Osteoblast (primary cell): ENCODE measurements around the gene ASPDH. TPM values are rescaled to one million over a fixed set of nuclear protein-coding genes. Genes with fewer than 3 reads are reported as not detected.

Source experiments
- DNase-seq: peaks from one replicate; pipeline ENCODE4 v3.0.0; 2011; ENCODE audit warnings: low spot score, mixed read lengths; ENCODE audit not compliant: insufficient read length; ENCODE audit errors: missing footprints
- H2AFZ ChIP-seq: 2 replicates; pipeline ENCODE4 v1.6.0; 2011; ENCODE audit warnings: mild to moderate bottlenecking, low read length
- H3K27ac ChIP-seq: 2 replicates; pipeline ENCODE4 v1.5.1; 2011; ENCODE audit warnings: mild to moderate bottlenecking, low read depth, low read length, moderate library complexity
- H3K27me3 ChIP-seq: 2 replicates; pipeline ENCODE4 v1.6.0; 2012; ENCODE audit warnings: mild to moderate bottlenecking, control low read depth, inconsistent platforms, low read length, moderate library complexity; ENCODE audit not compliant: insufficient read depth
- H3K36me3 ChIP-seq: 2 replicates; pipeline ENCODE4 v1.5.1; 2011; ENCODE audit warnings: mild to moderate bottlenecking, low read length, control low read depth, moderate library complexity; ENCODE audit not compliant: insufficient read depth
- H3K4me1 ChIP-seq: 2 replicates; pipeline ENCODE4 v1.5.1; 2011; ENCODE audit warnings: mild to moderate bottlenecking, low read length, control low read depth, moderate library complexity; ENCODE audit not compliant: insufficient read depth
- H3K4me2 ChIP-seq: 2 replicates; pipeline ENCODE4 v1.6.0; 2011; ENCODE audit warnings: mild to moderate bottlenecking, low read length; ENCODE audit not compliant: insufficient read depth
- H3K4me3 ChIP-seq: fragments of 200-600 bp; sonication (generic); 3 replicates; pipeline ENCODE4 v1.5.1; 2012; ENCODE audit warnings: mild to moderate bottlenecking, low read length, inconsistent platforms; ENCODE audit not compliant: insufficient read depth
- H3K79me2 ChIP-seq: 2 replicates; pipeline ENCODE4 v1.6.0; 2012; ENCODE audit warnings: mild to moderate bottlenecking, low read length, control low read depth, inconsistent platforms; ENCODE audit not compliant: insufficient read depth
- H3K9me3 ChIP-seq: 2 replicates; pipeline ENCODE4 v1.5.1; 2011; ENCODE audit warnings: low read depth, low read length, control low read depth
- H4K20me1 ChIP-seq: 2 replicates; pipeline ENCODE4 v1.6.0; 2012; ENCODE audit warnings: mild to moderate bottlenecking, low read length, control low read depth; ENCODE audit not compliant: insufficient read depth
- total RNA-seq: library from RNA; depleted of rRNA; stranded (reverse); fragments of >200 nt; gene quantifications from 2 replicates; pipeline ENCODE4 v1.2.3, GENCODE V29; 2012
- TF ChIP-seq, protein P1 (sequence below): IDR thresholded peaks from 2 replicates; pipeline ENCODE4 v1.5.1; 2011; ENCODE audit warnings: mild to moderate bottlenecking, low read depth, low read length, moderate library complexity; ENCODE audit errors: extremely low read depth

ASPDH gene
- total RNA-seq, 1 donor, result not detected

DNA sequence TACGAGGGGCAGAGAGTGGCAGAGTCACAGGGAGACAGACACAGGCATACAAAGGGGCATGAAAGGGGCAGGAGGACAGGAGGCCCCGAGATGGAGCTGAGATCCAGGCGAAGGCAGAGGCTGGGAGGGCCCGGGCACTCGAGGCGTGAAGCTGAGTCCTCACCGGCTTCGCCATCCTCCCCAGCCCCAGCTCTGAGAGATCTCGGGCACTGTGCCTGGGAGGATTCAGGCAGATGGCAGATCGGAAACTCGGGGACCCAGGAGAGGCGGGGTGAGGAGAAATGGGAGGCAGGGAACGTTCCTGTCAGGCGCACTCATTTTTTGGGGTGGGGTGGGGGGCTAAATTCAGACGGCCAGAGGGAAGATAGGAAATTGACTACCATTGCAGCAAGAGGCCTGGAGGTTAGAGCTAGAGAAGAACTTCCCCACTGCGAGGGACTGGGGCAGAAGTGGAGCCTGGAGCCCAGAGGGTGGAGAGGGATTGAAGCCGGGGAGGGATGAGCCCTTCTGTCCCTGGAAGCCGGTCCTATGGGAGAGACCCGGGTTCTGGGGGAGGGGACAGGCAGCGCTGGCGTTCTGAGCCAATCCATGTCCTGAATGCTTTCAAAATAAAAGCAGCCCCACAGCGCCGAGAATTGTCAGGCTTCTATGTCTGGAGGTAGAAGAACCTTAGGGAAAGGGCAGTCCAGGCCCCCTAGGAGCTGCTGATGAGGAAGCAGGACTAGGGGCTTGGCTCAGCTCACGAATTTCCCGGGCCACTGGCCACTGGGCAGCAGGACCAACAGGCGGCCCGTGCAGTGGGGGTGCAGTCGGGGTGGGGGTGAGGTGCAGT, 42.0 kb upstream of the ASPDH start:
- H4K20me1 ChIP-seq, result no peaks in the 10 kb centered on the region
- peaks cover 3% of the 10 kb centered on the region for H3K4me1 ChIP-seq
- peak overlapping the region; percentile 36 for H3K4me2 ChIP-seq
- TF ChIP-seq, protein P1, sequence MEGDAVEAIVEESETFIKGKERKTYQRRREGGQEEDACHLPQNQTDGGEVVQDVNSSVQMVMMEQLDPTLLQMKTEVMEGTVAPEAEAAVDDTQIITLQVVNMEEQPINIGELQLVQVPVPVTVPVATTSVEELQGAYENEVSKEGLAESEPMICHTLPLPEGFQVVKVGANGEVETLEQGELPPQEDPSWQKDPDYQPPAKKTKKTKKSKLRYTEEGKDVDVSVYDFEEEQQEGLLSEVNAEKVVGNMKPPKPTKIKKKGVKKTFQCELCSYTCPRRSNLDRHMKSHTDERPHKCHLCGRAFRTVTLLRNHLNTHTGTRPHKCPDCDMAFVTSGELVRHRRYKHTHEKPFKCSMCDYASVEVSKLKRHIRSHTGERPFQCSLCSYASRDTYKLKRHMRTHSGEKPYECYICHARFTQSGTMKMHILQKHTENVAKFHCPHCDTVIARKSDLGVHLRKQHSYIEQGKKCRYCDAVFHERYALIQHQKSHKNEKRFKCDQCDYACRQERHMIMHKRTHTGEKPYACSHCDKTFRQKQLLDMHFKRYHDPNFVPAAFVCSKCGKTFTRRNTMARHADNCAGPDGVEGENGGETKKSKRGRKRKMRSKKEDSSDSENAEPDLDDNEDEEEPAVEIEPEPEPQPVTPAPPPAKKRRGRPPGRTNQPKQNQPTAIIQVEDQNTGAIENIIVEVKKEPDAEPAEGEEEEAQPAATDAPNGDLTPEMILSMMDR, result no peak
- no peak overlapping the region for H2AFZ ChIP-seq
- no peaks in the 10 kb centered on the region for H3K36me3 ChIP-seq
- H3K79me2 ChIP-seq, result no peaks in the 10 kb centered on the region
- peak; percentile 80 for DNase-seq
- H3K27ac ChIP-seq, result no peak overlapping the region
- H3K4me3 ChIP-seq, result no peak overlapping the region
- no peaks in the 10 kb centered on the region for H3K9me3 ChIP-seq
- H3K27me3 ChIP-seq, result peaks cover 13% of the 10 kb centered on the region

DNA sequence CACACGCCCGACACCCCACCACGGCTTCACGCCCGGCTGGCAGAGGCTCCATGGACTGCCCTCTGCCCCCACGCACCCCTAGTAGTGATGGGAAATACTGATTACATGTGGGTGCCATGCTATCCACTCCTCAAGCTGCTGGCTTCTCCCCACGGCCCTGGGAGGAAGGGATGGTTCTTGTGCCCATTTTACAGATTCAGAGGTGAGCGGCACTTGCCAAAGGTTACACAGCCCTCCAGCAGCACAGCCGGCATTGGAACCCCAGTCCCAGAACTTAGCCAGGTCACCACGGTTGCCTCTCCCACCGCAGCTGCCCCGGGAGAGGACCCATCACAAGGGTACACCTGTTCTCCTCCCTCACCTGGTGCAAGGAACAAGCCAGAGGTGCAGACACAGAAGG, 41.3 kb upstream of the ASPDH start:
- Histone ChIP-seq H3K79me2 (no peaks in the 10 kb centered on the region), H3K27me3 (peaks cover 13% of the 10 kb centered on the region), H2AFZ (no peak overlapping the region), H3K9me3 (no peaks in the 10 kb centered on the region), H3K4me3 (no peak overlapping the region), H3K36me3 (no peaks in the 10 kb centered on the region), H3K4me2 (no peak overlapping the region), H3K27ac (no peak overlapping the region), H4K20me1 (no peaks in the 10 kb centered on the region), H3K4me1 (peaks cover 3% of the 10 kb centered on the region)
- TF ChIP-seq, protein P1, result no peak
- peak; percentile 69 for DNase-seq

DNA sequence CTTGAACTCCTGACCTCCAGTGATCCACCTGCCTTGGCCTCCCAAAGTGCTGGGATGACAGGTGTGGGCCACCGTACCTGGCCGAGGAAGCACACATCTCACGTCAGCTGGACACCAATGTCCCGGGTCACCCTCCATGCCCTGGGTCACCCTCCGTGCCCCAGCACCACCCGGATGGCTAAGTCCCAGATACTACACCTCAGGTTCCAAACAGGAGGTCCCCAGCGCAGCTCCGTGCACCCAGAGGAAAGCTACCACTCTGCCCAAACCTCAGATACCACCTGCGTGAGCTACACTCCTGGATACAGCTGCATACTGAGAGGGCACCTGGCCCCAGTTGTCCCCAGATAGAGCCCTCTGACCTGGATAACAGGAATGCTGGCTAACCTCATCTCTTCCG, 40.5 kb upstream of the ASPDH start:
- H3K36me3 ChIP-seq, result no peaks in the 10 kb centered on the region
- H3K27me3 ChIP-seq, result peaks cover 13% of the 10 kb centered on the region
- H3K79me2 ChIP-seq, result no peaks in the 10 kb centered on the region
- peaks cover 3% of the 10 kb centered on the region for H3K4me1 ChIP-seq
- no peak overlapping the region for H3K4me3 ChIP-seq
- DNase-seq, result peak; percentile 62
- no peak overlapping the region for H3K27ac ChIP-seq
- H2AFZ ChIP-seq, result no peak overlapping the region
- TF ChIP-seq, protein P1, result no peak
- H3K9me3 ChIP-seq, result no peaks in the 10 kb centered on the region
- H4K20me1 ChIP-seq, result no peaks in the 10 kb centered on the region
- H3K4me2 ChIP-seq, result no peak overlapping the region

DNA sequence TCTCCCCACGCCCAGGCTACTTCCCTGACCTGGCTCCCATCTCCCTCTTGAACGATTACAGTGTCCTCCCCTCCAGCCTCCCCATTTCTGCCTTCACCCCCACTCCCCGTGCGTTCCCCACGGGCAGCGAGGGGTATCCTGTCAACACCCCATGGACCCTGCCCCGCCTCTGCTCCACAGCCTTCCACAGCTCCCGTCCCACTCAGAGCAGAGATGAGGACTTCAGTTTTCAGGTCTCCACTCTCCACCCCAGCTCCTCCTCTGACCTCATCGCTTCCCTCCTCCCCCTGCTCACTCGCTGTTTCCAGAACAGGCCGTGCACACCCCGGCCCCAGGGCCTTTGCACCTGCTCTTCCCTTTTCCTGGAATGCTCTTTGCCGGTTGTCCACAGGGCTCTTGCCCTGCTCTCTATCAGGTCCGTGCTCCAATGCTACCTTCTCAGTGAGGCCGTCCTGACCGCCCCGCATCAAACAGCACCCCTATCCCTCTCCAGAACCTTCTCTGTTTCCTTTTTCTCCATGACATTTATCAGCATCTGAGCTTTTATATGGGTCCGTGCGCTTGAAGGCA, 39.5 kb upstream of the ASPDH start:
- Histone ChIP-seq H2AFZ (no peak overlapping the region), H3K27ac (no peak overlapping the region), H3K79me2 (no peaks in the 10 kb centered on the region), H3K4me1 (peaks cover 3% of the 10 kb centered on the region), H3K4me2 (no peak overlapping the region), H4K20me1 (no peaks in the 10 kb centered on the region), H3K36me3 (no peaks in the 10 kb centered on the region), H3K9me3 (no peaks in the 10 kb centered on the region), H3K27me3 (peaks cover 13% of the 10 kb centered on the region), H3K4me3 (no peak overlapping the region)
- TF ChIP-seq, protein P1, result no peak
- peak; percentile 49 for DNase-seq
